Measurements from ENCODE around the gene ECE2.

Gene ECE2

DNA sequence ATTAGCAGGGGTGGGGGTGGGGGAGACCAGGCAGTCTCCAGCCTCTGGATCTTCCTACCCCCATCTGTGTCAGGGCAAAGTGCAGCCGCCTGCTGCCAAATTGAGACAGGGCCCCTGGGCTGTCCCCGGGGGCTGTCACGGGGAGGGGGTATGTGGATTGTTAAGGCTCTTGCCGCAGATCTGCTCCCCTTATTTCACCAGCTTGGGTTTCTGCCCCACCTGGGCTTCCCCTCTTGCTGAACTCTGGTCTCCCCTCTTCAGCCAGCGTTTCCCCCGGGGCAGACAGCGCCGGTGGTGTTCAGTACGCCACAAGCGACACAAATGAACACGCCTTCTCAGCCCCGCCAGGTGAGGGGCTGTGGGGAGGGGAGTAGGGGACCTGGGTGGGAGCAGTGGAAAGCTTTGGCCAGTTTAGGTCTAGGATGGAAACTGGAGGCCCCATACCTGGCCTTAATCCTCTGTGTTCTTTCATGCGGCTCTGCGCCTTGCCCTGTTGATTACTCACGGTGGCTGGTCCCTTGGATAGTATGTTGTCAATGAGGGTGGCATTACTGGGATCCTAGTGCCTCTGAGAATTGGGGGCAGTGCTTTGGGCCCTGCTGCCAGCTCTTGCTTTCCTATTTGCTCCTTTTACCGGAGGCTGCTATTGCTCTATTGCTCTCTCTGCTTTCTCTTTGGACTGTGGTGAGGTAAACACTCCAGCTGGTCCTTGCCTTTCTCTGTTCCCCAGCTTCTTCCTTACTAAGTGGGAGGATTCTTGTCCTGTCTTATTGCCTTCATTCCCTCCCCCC, 40.2 kb downstream of the ECE2 start:
- DNase-seq: no peak

DNA sequence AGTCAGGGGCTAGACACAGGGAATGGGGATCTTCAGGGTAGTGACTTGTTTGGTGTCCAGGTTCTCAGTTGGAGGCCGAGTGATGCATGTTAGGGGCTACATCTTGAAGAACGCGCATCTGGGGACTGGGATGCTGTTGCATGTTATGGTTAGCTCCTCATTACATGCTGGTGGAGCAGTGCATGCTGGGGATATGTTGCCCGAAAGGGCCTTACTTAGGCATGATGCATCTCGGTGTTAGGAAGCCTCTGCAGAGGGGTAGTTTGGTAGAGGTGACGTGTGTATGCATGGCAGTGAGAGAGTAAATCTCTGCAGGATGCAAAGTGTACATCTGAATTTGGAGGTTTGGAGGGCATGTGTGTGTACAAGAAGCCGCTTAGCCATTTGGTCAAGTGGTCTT, 41.0 kb downstream of the ECE2 start:
- DNase-seq: no peak

DNA sequence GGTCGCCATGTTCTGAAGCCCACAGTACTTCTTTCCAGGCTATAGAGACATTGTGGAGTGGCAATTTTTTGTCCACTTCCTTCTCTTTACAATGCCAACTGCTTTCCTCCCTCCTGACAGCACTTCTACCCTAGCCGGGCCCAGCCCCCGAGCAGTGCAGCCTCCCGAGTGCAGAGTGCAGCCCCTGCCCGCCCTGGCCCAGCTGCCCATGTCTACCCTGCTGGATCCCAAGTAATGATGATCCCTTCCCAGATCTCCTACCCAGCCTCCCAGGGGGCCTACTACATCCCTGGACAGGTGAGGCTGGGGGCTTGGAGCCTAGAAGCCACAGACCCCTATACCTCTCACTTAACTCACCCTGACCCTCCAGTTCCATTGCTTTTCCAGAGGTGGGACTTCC, 41.4 kb downstream of the ECE2 start:
- no peak for DNase-seq

DNA sequence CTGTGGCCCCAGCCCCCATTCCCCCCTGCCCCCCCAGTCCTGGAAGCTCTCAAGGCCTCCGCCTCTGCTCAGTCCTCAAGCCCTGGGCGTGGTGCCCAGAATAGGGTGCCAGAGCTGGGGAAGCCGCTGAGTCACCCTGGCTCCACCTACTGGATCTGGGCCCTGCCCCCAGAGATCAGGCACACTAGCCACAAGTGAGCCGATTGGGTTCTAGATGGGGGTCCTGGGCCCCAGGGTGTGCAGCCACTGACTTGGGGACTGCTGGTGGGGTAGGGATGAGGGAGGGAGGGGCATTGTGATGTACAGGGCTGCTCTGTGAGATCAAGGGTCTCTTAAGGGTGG, 44.3 kb downstream of the ECE2 start:
- DNase-seq: peak; percentile 46

DNA sequence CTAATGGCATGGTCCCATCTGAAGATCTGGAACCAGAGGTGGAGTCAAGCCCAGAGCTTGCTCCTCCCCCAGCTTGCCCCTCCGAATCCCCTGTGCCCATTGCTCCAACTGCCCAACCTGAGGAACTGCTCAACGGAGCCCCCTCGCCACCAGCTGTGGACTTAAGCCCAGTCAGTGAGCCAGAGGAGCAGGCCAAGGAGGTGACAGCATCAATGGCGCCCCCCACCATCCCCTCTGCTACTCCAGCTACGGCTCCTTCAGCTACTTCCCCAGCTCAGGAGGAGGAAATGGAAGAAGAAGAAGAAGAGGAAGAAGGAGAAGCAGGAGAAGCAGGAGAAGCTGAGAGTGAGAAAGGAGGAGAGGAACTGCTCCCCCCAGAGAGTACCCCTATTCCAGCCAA, 45.8 kb downstream of the ECE2 start:
- DNase-seq: no peak

DNA sequence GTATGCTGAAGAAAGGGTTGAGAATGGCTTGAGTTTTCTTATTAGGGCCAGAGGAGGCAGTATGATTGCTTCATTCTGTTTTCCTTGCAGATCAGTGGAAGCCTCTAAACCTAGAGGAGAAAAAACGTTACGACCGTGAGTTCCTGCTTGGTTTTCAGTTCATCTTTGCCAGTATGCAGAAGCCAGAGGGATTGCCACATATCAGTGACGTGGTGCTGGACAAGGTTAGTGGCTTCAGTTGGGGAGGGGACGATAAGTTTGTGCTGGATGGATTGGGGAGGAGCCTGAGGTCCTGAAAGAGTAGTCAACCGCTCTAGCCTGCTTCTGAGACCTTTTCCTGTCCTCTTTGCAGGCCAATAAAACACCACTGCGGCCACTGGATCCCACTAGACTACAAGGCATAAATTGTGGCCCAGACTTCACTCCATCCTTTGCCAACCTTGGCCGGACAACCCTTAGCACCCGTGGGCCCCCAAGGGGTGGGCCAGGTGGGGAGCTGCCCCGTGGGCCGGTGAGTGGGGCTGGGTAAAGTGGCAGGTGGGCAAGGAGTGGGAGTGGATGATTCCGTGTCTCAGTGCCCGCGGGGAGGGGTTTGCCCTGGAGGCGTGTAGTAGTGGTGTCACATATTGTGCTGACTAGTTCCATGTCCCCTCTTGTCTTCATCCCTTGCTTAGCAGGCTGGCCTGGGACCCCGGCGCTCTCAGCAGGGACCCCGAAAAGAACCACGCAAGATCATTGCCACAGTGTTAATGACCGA, 47.1 kb downstream of the ECE2 start:
- DNase-seq: no peak

DNA sequence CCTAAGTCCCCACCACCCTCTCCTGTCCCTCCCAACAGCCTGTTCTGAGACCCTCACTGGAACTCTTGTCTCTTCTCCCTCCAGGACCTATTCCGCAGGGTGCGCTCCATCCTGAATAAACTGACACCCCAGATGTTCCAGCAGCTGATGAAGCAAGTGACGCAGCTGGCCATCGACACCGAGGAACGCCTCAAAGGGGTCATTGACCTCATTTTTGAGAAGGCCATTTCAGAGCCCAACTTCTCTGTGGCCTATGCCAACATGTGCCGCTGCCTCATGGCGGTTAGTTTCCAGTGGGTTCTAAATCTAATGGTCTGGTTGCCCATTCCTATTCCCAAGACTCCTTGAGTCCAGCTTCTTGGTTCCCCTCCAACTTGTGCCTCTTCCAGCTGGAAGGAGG, 47.9 kb downstream of the ECE2 start:
- DNase-seq: no peak

DNA sequence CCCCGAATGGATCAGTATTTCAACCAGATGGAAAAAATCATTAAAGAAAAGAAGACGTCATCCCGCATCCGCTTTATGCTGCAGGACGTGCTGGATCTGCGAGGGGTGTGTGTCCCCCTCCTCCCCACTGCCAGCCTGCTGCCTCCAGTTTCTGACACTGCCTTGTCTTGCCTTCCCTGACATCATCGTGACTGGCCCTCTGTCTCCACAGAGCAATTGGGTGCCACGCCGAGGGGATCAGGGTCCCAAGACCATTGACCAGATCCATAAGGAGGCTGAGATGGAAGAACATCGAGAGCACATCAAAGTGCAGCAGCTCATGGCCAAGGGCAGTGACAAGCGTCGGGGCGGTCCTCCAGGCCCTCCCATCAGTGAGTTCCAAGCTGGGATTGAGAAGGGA, 49.4 kb downstream of the ECE2 start:
- DNase-seq: no peak

DNA sequence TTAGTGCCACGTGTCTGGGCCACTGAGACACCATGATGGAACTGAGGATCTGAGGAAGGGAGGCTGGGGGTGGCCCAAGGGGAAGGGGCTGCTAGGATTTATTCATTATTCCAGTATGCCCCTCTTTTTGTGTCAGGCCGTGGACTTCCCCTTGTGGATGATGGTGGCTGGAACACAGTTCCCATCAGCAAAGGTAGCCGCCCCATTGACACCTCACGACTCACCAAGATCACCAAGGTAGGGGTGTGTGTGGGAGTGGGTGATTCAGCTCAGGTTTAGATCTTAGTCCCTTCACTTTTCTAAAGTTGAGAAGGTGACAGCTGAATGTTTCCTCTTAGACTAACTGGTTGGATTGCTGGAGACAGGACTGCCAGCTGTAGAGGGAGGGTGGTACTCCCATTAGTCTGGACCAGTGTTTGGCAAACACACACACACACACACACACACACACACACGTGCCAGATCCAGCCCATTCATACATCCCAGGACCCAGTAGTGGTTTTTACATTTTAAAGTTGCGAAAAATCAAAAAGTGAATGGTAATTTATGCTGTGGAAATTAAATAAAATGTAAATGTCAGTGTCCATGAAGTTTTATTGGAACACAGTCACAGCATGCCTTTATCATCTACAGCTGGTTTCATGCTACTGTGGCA, 50.0 kb downstream of the ECE2 start:
- DNase-seq: peak; percentile 63

DNA sequence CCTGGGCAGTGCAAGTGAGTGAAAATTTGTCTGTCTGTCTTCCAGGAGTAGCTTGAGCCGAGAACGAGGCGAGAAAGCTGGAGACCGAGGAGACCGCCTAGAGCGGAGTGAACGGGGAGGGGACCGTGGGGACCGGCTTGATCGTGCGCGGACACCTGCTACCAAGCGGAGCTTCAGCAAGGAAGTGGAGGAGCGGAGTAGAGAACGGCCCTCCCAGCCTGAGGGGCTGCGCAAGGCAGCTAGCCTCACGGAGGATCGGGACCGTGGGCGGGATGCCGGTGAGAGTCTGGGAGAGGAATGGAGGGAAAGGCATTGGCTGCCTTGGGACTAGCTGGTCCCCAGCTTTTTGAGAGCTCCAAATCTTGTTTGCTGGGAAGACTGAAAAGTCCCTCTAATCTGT, 51.3 kb downstream of the ECE2 start:
- DNase-seq: no peak

DNA sequence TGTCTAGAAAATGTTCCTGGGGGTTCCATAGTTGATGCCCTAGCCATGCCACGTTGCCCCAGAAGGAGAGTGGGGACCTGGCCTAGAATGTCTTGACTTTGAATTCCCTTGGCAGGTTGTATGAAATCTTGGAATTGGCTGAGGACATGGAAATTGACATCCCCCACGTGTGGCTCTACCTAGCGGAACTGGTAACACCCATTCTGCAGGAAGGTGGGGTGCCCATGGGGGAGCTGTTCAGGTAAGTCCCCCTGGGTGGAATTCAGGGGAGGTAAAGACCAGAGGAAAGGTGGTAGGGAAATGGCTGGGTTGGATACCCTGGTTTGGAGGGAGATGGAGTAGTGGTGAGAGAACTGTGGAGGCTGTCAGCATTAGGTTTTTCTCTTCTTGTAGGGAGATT, 52.7 kb downstream of the ECE2 start:
- no peak for DNase-seq

DNA sequence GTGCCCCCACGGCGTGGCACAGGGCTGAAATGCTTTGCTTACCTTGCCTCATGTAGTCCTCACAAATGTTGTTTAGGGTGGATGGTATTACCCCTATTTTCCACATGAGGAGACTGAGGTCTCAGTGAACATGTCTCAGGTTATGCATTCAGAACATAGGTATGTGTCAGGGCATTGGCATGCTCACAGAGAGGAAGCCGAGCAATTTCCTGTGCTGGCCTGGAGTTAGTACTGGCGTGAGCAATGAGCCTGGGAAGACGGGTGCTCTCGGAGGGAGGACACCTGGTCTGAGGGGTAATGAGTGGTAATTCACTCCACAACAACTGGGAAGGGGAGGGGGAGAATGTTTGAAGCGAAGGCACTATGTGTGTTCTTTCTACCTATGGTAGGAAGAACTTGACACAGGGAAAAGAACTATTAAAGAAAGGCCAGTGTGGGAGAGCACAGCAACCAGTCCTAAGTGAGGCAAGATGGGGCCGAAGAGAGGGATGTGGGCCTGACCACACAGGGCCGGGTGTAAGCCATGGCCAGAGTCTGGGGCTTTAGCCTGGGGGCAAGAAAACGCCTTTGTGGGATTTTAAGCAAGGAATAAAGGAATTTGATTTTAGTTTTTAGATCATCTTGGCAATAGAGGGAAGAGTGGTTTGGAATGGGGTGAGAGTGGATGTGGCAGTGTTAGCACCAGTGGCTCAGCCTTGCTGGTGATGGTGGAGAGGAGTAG, 56.7 kb downstream of the ECE2 start:
- no peak for DNase-seq

DNA sequence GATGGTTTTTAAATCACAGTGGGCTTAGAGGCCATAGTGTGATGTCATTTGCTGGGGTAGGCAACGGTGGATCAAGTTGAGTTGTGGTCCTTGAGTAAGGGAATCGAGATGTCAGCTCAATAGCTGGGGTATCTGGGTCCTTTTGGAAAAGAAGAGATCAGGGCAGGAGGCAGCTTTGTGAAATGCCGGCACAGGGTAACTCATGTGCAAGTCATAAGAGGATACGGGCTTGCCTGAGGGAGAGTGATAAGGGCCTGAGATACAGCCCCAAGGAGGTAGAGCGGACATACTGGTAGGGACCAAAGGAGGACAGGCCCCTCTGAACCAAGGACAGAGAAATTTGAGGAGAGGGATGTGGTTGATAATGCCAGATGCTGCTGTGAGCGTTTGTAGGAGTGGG, 57.4 kb downstream of the ECE2 start:
- no peak for DNase-seq

DNA sequence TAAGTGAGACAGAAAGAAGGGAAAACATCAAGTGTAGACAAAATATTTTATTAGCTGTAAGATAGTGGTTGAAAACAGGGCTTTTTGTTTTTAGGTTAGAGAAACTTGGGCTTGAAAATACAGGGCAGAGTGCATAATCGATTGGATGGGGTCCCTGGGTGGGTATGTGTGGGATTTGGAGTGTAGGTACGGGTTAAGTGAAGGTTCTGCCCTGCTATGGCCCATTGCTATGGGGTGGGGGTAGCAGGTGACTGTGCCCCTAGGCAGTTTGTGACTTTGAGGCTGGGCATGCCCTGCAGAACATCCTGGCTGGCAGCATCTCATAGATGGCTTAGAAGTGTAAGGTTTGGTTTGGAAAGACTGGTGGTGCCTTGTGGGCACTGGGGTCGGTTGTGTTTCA, 57.9 kb downstream of the ECE2 start:
- DNase-seq: no peak

DNA sequence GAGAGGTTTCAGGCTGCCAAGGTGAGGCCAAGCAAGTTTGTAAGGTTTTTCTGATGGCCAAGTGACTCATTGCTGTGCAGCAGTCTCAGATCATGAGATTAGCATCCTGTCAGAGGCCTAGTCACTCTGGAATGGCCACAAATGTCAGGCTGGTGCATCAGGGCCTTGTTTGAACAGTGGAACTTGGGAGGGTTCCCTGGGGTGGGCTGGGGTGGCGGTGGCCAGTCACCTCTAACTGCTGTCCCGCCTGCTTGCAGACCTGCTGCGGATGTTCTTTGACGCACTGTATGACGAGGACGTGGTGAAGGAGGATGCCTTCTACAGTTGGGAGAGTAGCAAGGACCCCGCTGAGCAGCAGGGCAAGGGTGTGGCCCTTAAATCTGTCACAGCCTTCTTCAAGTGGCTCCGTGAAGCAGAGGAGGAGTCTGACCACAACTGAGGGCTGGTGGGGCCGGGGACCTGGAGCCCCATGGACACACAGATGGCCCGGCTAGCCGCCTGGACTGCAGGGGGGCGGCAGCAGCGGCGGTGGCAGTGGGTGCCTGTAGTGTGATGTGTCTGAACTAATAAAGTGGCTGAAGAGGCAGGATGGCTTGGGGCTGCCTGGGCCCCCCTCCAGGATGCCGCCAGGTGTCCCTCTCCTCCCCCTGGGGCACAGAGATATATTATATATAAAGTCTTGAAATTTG, 58.8 kb downstream of the ECE2 start:
- peak; percentile 64 for DNase-seq

DNA sequence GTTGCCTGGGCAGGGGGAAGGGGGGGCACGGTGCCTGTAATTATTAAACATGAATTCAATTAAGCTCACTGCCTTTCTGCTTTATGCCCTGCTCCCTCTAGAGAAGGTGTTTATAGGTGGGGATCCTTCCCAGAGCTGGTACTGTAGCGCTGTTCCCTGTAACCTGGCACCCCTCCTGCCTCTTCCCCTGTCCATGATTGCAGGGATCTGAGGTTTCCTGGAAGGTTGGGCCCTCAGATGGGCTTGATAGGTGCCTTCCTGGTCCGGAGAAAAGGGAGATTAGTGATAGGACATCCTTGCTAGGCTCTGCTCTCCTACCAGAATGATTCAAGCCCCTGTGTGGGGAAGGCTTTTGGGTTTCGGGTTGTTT, 59.5 kb downstream of the ECE2 start:
- no peak for DNase-seq

DNA sequence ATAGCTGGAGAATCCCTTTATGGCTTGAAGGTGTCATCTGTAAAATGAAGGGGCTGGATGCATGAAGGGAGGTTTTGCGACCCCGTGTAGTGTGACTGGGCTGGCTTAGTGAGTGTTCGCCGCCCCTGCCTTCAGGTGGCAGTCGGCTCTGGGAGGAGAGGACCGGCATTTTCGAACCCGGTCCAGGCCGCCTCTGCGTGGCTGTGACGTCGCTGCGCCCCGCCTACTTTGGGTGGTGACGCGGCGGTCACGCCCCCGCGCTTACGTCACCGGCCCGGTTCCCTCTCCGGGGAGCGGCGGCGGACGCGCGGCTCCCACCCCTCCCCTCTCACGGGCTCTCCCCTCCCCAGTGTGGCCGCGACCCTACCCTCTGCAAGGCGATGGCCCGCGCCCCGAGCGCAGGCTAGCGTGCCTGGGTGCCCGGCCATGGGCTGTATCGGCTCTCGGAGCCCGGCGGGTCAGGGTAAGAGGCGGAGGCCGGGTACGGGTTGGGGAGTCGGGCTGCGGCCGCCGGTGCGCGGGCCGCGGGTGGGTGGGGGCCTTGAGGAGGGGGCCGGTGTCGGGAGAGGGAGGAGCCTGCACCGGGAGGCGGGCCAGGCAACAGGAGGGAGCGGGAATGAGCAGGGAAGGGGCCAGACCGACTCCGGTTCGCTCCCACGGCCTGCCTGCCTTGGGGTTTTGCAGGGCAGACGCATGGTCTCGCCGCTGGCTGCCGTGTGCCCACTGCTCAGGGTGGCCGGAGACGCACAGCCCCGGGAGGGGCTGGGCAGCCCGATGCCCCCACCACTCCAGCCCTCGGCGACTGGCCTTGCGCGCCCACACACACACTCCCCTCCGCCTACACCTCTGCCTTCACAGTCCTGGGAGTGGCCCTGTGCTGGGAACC, 60.1 kb downstream of the ECE2 start:
- DNase-seq: peak; percentile 84

DNA sequence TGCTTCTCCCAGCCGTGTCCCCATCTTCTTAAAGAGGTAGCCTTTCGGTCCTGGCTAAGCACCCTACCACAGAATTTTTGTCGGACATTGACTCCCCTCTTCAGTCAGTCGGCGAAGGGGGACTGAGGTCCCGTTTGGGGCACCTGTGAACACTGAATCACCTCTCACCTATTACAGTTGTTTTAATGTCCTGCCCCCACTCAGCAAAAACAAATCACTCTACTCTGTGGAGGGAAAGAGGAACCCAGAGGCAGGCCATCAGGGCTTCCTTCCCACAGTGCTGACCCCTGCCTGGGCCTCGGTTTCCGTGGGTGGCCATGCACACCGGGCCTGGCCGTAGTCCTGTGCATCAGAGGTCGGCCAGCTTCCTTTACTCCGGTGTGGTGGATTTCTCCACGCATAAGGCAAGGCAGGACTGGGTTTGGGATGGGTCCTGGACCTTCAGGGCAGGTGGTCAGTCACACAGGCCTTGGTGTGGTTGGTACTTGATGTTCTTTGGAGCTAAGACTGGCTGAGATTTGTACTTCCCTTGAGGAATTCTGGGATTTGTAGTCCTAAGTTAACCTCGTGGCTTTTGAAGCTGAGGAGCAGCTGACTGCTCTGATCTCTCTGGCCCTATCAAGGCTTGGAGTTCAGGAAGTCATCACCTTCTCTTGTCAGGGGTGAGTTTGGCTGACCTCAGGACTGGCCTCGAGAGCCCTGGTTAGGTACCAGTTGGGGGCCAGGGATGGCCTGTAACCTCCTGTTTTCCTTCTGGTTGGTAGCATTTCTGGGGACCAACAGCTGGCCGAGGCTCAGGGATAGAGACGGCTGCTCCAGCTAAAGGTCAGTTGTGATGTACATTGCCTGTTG, 61.0 kb downstream of the ECE2 start:
- DNase-seq: no peak

DNA sequence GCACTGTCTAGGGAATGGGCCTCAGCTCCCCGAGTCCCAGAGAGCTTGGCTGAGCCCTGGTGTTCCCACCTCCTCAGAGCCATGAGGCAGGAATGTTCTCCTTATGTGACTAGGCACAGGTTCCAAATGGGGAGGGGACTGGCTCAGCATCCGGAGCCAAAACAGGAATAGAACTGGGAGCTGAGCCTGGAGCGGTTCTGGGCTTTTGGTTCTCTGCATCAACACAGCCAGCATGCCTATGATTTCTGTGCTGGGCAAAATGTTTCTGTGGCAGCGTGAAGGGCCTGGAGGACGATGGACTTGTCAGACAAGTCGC, 61.5 kb downstream of the ECE2 start, which contains the start of gene FAM131A:
Gene FAM131A, plus strand, starts transcription at position 202 of the 316 bp plus-strand sequence. Its CDS starts 31 bp downstream, at position 233.
- no peak for DNase-seq

DNA sequence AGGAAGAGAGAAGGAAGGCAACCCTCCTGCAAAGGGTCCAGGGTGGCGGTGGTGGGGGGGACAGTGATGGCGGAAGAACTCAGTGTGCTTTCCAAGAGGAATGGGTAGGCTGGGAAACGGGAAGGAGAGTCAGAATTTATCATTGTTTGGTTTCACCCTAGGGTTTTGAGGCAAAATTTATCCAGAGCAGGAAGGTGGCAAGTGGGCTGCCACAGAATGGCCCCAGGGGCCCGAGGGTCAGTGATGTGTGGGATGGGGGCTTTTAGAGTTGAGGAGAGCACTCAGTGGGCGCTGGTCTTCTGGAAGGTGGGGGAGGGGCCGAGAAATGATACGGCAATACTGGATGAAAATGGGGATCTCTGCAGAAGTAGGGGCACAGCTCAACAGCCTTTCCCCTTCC, 62.2 kb downstream of the ECE2 start:
- no peak for DNase-seq

DNA sequence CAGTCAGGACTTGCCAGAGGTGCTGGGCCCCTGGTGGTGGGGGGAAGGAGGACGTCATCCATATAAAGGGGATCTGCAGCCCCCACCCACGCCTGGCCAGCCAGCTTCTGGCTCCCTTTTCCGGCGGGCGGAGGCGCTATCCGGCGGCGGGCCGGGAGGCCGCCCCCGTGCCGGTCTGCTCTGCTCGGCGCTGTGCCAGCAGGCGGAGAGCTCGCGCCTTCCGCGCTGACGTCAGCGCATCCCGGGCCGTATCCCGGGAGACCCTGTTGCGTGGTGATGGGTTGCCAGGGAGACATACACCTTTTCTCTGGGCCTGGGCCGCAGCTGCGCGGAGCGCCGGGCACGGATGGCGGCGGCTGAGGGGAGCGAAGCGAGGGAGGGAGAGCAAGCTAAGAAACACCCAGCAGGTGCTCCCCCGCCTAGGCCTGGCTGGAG, 62.7 kb downstream of the ECE2 start:
- no peak for DNase-seq

Measured in stimulated activated CD4-positive, alpha-beta T cell treated with anti-CD3 and anti-CD28 coated beads, Interleukin-1b, Interleukin-23, amount 100 ng/mL, for 48 hours (primary cell).